Fibroblast of lung (primary cell): ENCODE measurements around the gene JAG2. TPM values are rescaled to one million over a fixed set of nuclear protein-coding genes. Genes with fewer than 3 reads are reported as not detected.

Experiments
- DNase-seq, 2 donors: peaks; one replicate each; pipeline versions ENCODE4 v3.0.0 to v3.0.0-alpha.2; 2010; ENCODE audit warnings: low read depth in 2 of 2
- H2AFZ ChIP-seq: 2 replicates; pipeline ENCODE4 v1.5.1; 2012; ENCODE audit warnings: low read length, control low read depth, inconsistent platforms
- H3K27ac ChIP-seq: 2 replicates; pipeline ENCODE4 v1.5.1; 2011; ENCODE audit warnings: low read length, control low read depth; ENCODE audit not compliant: insufficient read depth
- H3K27me3 ChIP-seq: 2 replicates; pipeline ENCODE4 v1.5.1; 2011; ENCODE audit warnings: mild to moderate bottlenecking, low read length; ENCODE audit not compliant: control insufficient read depth, insufficient read depth
- H3K36me3 ChIP-seq: 2 replicates; pipeline ENCODE4 v1.5.1; 2011; ENCODE audit warnings: low read length; ENCODE audit not compliant: control insufficient read depth, insufficient read depth
- H3K4me1 ChIP-seq: 2 replicates; pipeline ENCODE4 v1.5.1; 2011; ENCODE audit warnings: low read length; ENCODE audit not compliant: control insufficient read depth, insufficient read depth; ENCODE audit errors: extremely low read depth
- H3K4me2 ChIP-seq: 2 replicates; pipeline ENCODE4 v1.5.1; 2011; ENCODE audit warnings: low read length, control low read depth; ENCODE audit not compliant: insufficient read depth; ENCODE audit errors: extremely low read depth
- H3K4me3 ChIP-seq, 4 experiments: fragments of 200-600 bp in 1 of 4; sonication (generic) in 1 of 4; replicated peaks in 1 of 4; 2 replicates each; pipeline ENCODE4 v1.5.1; 2011 to 2016; ENCODE audit warnings: low read length in 4 of 4, low read depth in 3 of 4, mild to moderate bottlenecking in 3 of 4, control low read depth in 2 of 4, inconsistent platforms in 1 of 4, mixed read lengths in 1 of 4; ENCODE audit not compliant: insufficient read depth in 1 of 4; ENCODE audit errors: control extremely low read depth in 1 of 4
- H3K79me2 ChIP-seq: 2 replicates; pipeline ENCODE4 v1.5.1; 2012; ENCODE audit warnings: mild to moderate bottlenecking, low read length, inconsistent platforms; ENCODE audit not compliant: control insufficient read depth, insufficient read depth
- H3K9ac ChIP-seq: 2 replicates; pipeline ENCODE4 v1.5.1; 2011; ENCODE audit warnings: mild to moderate bottlenecking, low read length, control low read depth; ENCODE audit not compliant: insufficient read depth
- H3K9me3 ChIP-seq: 2 replicates; pipeline ENCODE4 v1.5.1; 2012; ENCODE audit warnings: low read depth, low read length; ENCODE audit not compliant: control insufficient read depth, insufficient read depth
- H4K20me1 ChIP-seq: 2 replicates; pipeline ENCODE4 v1.5.1; 2011; ENCODE audit warnings: low read length; ENCODE audit not compliant: control insufficient read depth, insufficient read depth; ENCODE audit errors: extremely low read depth
- CTCF ChIP-seq, 2 donors: IDR thresholded peaks in 1 of 2; conservative IDR thresholded peaks in 1 of 2; 1 replicate in 1 of 2; 2 replicates in 1 of 2; pipeline ENCODE4 v1.5.1; 2011 to 2012; ENCODE audit warnings: low read length in 2 of 2, control low read depth in 1 of 2, inconsistent platforms in 1 of 2, low read depth in 1 of 2, mild to moderate bottlenecking in 1 of 2
- EZH2 ChIP-seq: IDR thresholded peaks from 2 replicates; pipeline ENCODE4 v1.5.1; 2012; ENCODE audit warnings: low read length, control low read depth, mild to moderate bottlenecking; ENCODE audit errors: missing control alignments
- polyA plus RNA-seq, 2 donors: library from polyadenylated mRNA; depleted of rRNA in 1 of 2; stranded (reverse) in 1 of 2; unstranded in 1 of 2; fragments of >200 nt; gene quantifications; 2 replicates each; pipeline ENCODE4 v1.2.1, GENCODE V29; 2011 to 2012; ENCODE audit warnings: missing spikeins in 1 of 2
- total RNA-seq: library from RNA; depleted of rRNA; stranded (reverse); fragments of >200 nt; gene quantifications from 2 replicates; pipeline ENCODE4 v1.2.1, GENCODE V29; 2014

JAG2 gene
- total and polyA plus RNA-seq, 2 donors (not counting 1 experiment from before 2014, with no cell fraction given): 0.51 to 1.8 TPM

GRCh38 chr14:105204206-105204930, 35.8 kb upstream of the JAG2 start:
- Histone ChIP-seq H3K4me3 (no peak overlapping the region), H3K36me3 (no peaks in the 10 kb centered on the region), H4K20me1 (no peaks in the 10 kb centered on the region), H3K79me2 (no peaks in the 10 kb centered on the region), H3K27me3 (no peaks in the 10 kb centered on the region), H3K27ac (no peak overlapping the region), H3K4me2 (no peak overlapping the region), H3K9me3 (no peaks in the 10 kb centered on the region), H3K4me1 (peaks cover 2% of the 10 kb centered on the region), H3K9ac (no peak overlapping the region), H2AFZ (no peak overlapping the region)
- no peak for TF ChIP-seq EZH2
- TF ChIP-seq CTCF (conservative IDR thresholded peaks at IDR 0.05 in 1 of 2, IDR thresholded peaks at IDR 0.05 in 1 of 2; ENCODE audit: low read depth in 1 of 2, low read length in 2 of 2): no peak
- DNase-seq: peak in 1 of 2 donors; percentile 11

GRCh38 chr14:105203701-105204100, 35.1 kb upstream of the JAG2 start:
- H3K4me1 ChIP-seq: peaks cover 2% of the 10 kb centered on the region
- TF ChIP-seq EZH2 (no peak), CTCF (conservative IDR thresholded peaks at IDR 0.05 in 1 of 2, IDR thresholded peaks at IDR 0.05 in 1 of 2; ENCODE audit: low read depth in 1 of 2, low read length in 2 of 2) (no peak)
- H3K4me3 ChIP-seq: no peak overlapping the region
- H3K9ac ChIP-seq: no peak overlapping the region
- no peaks in the 10 kb centered on the region for H3K79me2 ChIP-seq
- H4K20me1 ChIP-seq: no peaks in the 10 kb centered on the region
- no peak for DNase-seq
- H2AFZ ChIP-seq: no peak overlapping the region
- H3K9me3 ChIP-seq: no peaks in the 10 kb centered on the region
- no peaks in the 10 kb centered on the region for H3K36me3 ChIP-seq
- H3K27ac ChIP-seq: no peak overlapping the region
- H3K27me3 ChIP-seq: no peaks in the 10 kb centered on the region
- H3K4me2 ChIP-seq: no peak overlapping the region

DNA sequence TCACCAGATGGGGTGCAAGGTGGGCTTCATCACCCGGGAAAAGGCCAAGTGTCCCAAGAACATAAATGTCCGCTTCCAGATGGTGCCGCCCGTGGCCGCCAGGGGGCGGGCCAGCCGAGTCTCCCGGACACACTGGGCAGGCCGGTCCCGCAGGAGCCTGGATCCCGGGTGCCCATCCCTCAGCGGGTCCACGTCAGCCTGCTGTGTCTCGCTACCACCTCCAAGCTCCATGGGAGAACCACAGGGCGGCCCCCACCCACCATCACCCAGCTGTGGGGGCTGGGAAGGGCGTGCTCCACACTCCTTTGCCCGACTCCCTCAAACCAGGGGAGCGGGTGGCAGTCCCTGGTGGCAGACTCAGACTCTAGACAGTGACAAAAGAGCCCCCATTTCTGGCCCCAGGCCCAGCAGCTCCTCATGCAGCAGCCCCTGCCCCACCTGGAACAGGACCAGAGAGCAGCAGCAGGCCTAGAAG, 34.5 kb upstream of the JAG2 start:
- H3K27me3 ChIP-seq: no peaks in the 10 kb centered on the region
- no peak overlapping the region for H3K27ac ChIP-seq
- no peaks in the 10 kb centered on the region for H4K20me1 ChIP-seq
- peak overlapping the region; percentile 51 for H3K4me2 ChIP-seq
- H3K9me3 ChIP-seq: no peaks in the 10 kb centered on the region
- no peaks in the 10 kb centered on the region for H3K79me2 ChIP-seq
- no peaks in the 10 kb centered on the region for H3K36me3 ChIP-seq
- no peak overlapping the region for H3K9ac ChIP-seq
- H2AFZ ChIP-seq: no peak overlapping the region
- no peak overlapping the region for H3K4me3 ChIP-seq
- TF ChIP-seq CTCF (conservative IDR thresholded peaks at IDR 0.05 in 1 of 2, IDR thresholded peaks at IDR 0.05 in 1 of 2; ENCODE audit: low read depth in 1 of 2, low read length in 2 of 2): peak; percentile 77 to 82
- no peak for TF ChIP-seq EZH2
- DNase-seq: peak; percentile 55
- H3K4me1 ChIP-seq: peaks cover 2% of the 10 kb centered on the region
